Activated naive CD8-positive, alpha-beta T cell treated with anti-CD3 and anti-CD28 coated beads, Interleukin-2, amount 50 U/mL, for 24 hours (primary cell): ENCODE results near the gene EEF1AKMT2.
"Not testable (repeated sequence)": the region's sequence is repeated elsewhere in the genome, so short reads cannot be mapped to it uniquely, and the experiment has no call there.

Experiments used
- ATAC-seq: fragments of 150-1000 bp; cut with Tn5 transposase; one replicate; pipeline ENCODE4 v1.10.0; 2021
- DNase-seq: peaks from one replicate; pipeline ENCODE4 v3.0.0; 2021
- H3K27ac Mint-ChIP-seq: one replicate; pipeline ENCODE4 v1.8.0; 2021; ENCODE audit warnings: mild to moderate bottlenecking, mixed read lengths
- H3K27me3 Mint-ChIP-seq: one replicate; pipeline ENCODE4 v1.8.0; 2021; ENCODE audit warnings: mixed read lengths
- H3K36me3 Mint-ChIP-seq: one replicate; pipeline ENCODE4 v1.8.0; 2021; ENCODE audit warnings: low read depth, mixed read lengths
- H3K4me1 Mint-ChIP-seq: one replicate; pipeline ENCODE4 v1.8.0; 2021; ENCODE audit warnings: mixed read lengths
- H3K4me3 Mint-ChIP-seq: one replicate; pipeline ENCODE4 v1.8.0; 2021; ENCODE audit warnings: mild to moderate bottlenecking, moderate library complexity, mixed read lengths
- H3K9me3 Mint-ChIP-seq: one replicate; pipeline ENCODE4 v1.8.0; 2021; ENCODE audit warnings: mixed read lengths

EEF1AKMT2 gene

GRCh38 chr10:124791547-124792348 lies at the start of gene EEF1AKMT2:
Gene EEF1AKMT2, minus strand, starts transcription at chr10:124791887. Its CDS starts 54 bp downstream, at chr10:124791833.
- peak within 1 kb of the TSS; percentile 95 for H3K27ac Mint-ChIP-seq
- H3K4me1 Mint-ChIP-seq = peaks cover 9% of the 10 kb centered on the region
- H3K9me3 Mint-ChIP-seq = no peaks in the 10 kb centered on the region
- ATAC-seq (peak; percentile 99), DNase-seq (peak; percentile 85)
- H3K27me3 Mint-ChIP-seq = no peaks in the 10 kb centered on the region
- H3K4me3 Mint-ChIP-seq = peak within 1 kb of the TSS; percentile 86
- peaks cover 5% of the 10 kb centered on the region for H3K36me3 Mint-ChIP-seq

- ATAC-seq (no peak), DNase-seq (no peak)
- Mint-ChIP-seq H3K9me3 (no peaks in the 10 kb centered on the region), H3K27me3 (no peaks in the 10 kb centered on the region), H3K4me3 (no peak overlapping the region), H3K27ac (no peak overlapping the region), H3K4me1 (no peaks in the 10 kb centered on the region), H3K36me3 (peaks cover 20% of the 10 kb centered on the region)
Measured at GRCh38 chr10:124837687-124838086, 46.0 kb upstream of the EEF1AKMT2 start.

- H3K4me1 Mint-ChIP-seq = no peaks in the 10 kb centered on the region
- no peak overlapping the region for H3K27ac Mint-ChIP-seq
- H3K9me3 Mint-ChIP-seq = no peaks in the 10 kb centered on the region
- no peak for ATAC-seq
- DNase-seq = no peak
- H3K27me3 Mint-ChIP-seq = no peaks in the 10 kb centered on the region
- H3K36me3 Mint-ChIP-seq = peaks cover 45% of the 10 kb centered on the region
- H3K4me3 Mint-ChIP-seq = no peak overlapping the region
Measured at GRCh38 chr10:124831116-124831515, 39.4 kb upstream of the EEF1AKMT2 start.

DNA sequence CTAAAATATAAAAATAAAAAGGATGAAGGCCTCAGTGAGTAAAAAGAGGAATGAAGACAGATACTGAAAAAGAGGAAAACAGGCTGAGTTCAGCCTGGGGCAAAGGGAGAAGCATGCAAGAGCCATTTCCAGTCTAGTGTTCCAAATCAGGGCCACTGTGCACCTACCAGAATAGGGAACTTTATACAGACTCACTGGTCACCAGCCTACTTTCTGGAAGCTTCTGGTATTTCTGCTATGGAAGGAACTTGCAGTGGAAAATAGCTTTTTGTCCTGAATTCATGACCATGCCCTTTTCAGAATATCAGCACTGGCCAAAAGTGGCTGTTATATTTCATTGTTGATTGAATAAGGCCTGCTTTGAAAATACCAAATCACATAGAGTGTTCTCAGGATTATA lies 38.8 kb upstream of the EEF1AKMT2 start:
- no peaks in the 10 kb centered on the region for H3K9me3 Mint-ChIP-seq
- no peaks in the 10 kb centered on the region for H3K27me3 Mint-ChIP-seq
- no peak overlapping the region for H3K4me3 Mint-ChIP-seq
- no peaks in the 10 kb centered on the region for H3K4me1 Mint-ChIP-seq
- H3K36me3 Mint-ChIP-seq = peaks cover 39% of the 10 kb centered on the region
- DNase-seq (no peak), ATAC-seq (no peak)
- H3K27ac Mint-ChIP-seq = no peak overlapping the region

GRCh38 chr10:124829447-124830115 lies 37.9 kb upstream of the EEF1AKMT2 start:
- H3K4me3 Mint-ChIP-seq = no peak overlapping the region
- H3K27me3 Mint-ChIP-seq = no peaks in the 10 kb centered on the region
- ATAC-seq = no peak
- peaks cover 31% of the 10 kb centered on the region for H3K36me3 Mint-ChIP-seq
- DNase-seq = no peak
- no peaks in the 10 kb centered on the region for H3K9me3 Mint-ChIP-seq
- H3K27ac Mint-ChIP-seq = no peak overlapping the region
- no peaks in the 10 kb centered on the region for H3K4me1 Mint-ChIP-seq

DNA sequence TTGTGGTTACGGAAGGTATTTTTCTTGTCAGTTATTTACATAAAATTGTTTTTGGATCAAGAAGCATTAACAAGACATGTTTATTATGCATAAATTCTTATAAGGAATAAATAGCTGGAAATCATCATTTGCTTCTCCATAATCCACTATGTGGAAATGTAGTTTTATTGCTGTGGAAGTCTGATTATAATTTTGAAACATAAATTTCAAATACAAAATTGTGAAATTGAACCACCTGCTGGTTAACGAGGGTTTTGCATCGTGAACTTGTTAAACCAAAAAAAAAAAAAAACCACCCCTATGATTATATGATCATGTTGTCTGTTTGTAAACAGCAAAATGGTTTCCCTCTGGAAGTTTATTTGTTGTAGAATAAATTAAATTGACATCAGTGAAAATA lies 35.8 kb upstream of the EEF1AKMT2 start:
- DNase-seq (no peak), ATAC-seq (no peak)
- Mint-ChIP-seq H3K36me3 (peaks cover 31% of the 10 kb centered on the region), H3K27ac (no peak overlapping the region), H3K9me3 (no peaks in the 10 kb centered on the region), H3K4me3 (no peak overlapping the region), H3K27me3 (no peaks in the 10 kb centered on the region), H3K4me1 (no peaks in the 10 kb centered on the region)

DNA sequence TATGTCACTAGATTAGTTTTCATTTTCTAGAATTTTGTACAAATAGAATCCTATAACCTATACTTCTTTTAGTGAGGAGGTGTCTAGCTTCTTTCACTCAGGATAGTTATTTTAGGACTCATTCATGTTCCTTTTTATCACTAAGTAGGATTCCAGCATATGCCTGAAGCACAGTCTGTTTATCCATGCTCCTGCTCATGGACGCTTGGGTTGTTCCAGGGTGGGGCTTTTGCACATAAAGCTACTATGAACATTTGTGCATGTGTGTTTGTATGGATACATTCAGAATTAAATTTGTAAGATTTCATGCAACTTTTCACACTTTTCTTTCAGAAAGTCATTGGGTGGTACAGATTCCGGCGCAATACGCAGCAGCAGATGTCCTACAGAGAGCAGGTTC lies 34.6 kb upstream of the EEF1AKMT2 start:
- Mint-ChIP-seq H3K4me1 (no peaks in the 10 kb centered on the region), H3K27me3 (no peaks in the 10 kb centered on the region), H3K4me3 (no peak overlapping the region), H3K27ac (no peak overlapping the region), H3K36me3 (peaks cover 31% of the 10 kb centered on the region), H3K9me3 (no peaks in the 10 kb centered on the region)
- ATAC-seq (no peak), DNase-seq (no peak)

DNA sequence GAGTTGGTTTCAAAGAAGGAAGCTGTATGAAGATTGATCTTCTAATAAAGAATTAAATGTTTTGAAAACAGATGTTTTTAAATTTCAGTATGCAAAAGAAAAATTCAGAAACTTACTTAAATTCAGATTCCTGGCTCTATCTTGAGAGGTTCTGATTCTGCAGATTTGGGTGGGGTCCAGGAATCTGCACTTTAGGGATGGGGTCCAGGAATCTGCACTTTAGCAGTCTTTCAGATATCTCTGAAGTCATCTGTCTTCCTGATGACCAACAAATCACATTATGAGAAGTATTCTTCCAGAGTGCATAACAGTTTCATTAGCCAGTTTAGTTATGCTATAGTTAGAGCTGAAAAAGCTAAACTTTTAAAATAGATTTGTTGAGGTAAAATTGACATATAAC lies 34.0 kb upstream of the EEF1AKMT2 start:
- H3K4me3 Mint-ChIP-seq = no peak overlapping the region
- no peak overlapping the region for H3K27ac Mint-ChIP-seq
- DNase-seq (no peak), ATAC-seq (no peak)
- no peaks in the 10 kb centered on the region for H3K9me3 Mint-ChIP-seq
- H3K4me1 Mint-ChIP-seq = no peaks in the 10 kb centered on the region
- H3K36me3 Mint-ChIP-seq = peaks cover 27% of the 10 kb centered on the region
- H3K27me3 Mint-ChIP-seq = no peaks in the 10 kb centered on the region

DNA sequence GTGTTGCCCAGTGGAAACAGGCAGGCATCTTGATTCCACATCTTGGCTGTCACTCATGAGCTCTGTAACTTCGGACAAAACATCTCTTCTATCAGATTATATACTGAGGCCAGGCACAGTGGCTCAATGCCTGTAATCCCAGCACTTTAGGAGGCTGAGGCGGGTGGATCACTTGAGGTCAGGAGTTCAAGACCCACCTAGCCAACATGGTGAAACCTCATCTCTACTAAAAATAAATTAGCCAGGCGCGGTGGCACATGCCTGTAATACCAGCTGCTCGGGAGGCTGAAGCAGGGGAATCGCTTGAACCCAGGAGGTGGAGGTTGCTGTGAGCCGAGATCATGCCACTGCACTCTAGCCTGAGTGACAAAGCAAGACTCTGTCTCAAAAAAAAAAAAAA lies 33.2 kb upstream of the EEF1AKMT2 start:
- not testable (repeated sequence) for DNase-seq, H3K27ac Mint-ChIP-seq, H3K9me3 Mint-ChIP-seq, H3K4me1 Mint-ChIP-seq, H3K4me3 Mint-ChIP-seq, ATAC-seq, H3K27me3 Mint-ChIP-seq
- H3K36me3 Mint-ChIP-seq = peaks cover 27% of the 10 kb centered on the region

DNA sequence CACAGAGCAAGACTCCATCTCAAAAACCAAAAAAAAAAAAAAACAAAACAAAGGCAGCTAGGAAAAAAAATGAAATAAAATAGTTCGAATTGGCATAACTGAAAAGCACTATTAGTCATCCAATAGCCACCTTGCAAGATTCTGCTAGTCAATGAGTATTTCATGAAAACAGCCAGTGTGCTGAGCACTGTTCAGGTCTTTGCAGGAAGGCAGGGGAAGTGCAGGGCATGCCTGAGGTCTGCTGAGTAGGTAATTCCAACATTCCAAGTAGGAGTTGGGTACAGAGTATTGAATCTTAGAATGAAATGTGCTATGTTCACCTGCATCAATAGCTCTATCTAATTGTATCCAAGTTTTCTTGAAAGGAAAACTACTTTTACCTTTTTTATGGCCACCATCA lies 32.8 kb upstream of the EEF1AKMT2 start:
- H3K4me1 Mint-ChIP-seq = no peaks in the 10 kb centered on the region
- DNase-seq (no peak), ATAC-seq (no peak)
- peaks cover 24% of the 10 kb centered on the region for H3K36me3 Mint-ChIP-seq
- no peaks in the 10 kb centered on the region for H3K9me3 Mint-ChIP-seq
- no peak overlapping the region for H3K4me3 Mint-ChIP-seq
- no peak overlapping the region for H3K27ac Mint-ChIP-seq
- no peaks in the 10 kb centered on the region for H3K27me3 Mint-ChIP-seq

DNA sequence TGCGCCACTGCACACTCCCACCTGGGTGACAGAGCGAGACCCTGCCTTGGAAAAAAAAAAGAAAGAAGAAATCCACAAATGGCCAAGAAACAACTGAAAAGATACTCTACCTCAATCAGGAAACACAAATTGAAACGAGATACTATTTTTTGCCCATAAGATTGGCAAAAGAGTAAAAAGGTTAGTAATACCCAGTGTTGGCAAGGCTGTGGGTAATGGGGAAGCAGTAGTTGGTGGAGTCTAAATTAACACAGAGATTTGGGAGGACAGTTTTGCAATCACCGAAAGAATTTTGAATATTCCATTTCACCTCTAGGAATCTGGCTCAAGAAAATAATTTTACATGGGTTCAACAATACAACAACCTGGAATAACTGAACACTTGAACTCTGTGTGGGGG lies 29.8 kb upstream of the EEF1AKMT2 start:
- no peak for ATAC-seq
- H3K27ac Mint-ChIP-seq = no peak overlapping the region
- H3K4me1 Mint-ChIP-seq = no peaks in the 10 kb centered on the region
- no peak overlapping the region for H3K4me3 Mint-ChIP-seq
- no peak for DNase-seq
- H3K9me3 Mint-ChIP-seq = no peaks in the 10 kb centered on the region
- H3K27me3 Mint-ChIP-seq = no peaks in the 10 kb centered on the region
- peaks cover 19% of the 10 kb centered on the region for H3K36me3 Mint-ChIP-seq

DNA sequence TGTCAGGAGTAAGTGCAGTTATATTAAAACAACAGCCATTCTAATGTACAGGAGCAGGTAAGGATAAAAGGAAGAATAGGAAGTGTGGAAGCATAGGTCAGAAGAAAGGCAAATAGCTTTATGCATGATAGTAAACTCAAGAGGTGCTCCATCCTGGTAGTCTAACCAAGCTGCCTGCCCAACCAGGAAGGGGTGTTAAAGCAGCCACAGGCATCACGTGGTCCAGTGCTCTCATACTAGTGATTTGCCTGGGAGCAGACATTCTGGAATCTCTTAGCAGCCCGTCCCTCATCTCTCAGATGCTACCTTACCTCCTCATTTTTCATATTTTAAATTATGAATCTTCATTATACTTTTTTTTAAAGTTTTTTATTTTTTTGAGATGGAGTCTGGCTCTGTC lies 28.4 kb upstream of the EEF1AKMT2 start:
- DNase-seq = no peak
- Mint-ChIP-seq H3K36me3 (peaks cover 20% of the 10 kb centered on the region), H3K4me1 (no peaks in the 10 kb centered on the region)

DNA sequence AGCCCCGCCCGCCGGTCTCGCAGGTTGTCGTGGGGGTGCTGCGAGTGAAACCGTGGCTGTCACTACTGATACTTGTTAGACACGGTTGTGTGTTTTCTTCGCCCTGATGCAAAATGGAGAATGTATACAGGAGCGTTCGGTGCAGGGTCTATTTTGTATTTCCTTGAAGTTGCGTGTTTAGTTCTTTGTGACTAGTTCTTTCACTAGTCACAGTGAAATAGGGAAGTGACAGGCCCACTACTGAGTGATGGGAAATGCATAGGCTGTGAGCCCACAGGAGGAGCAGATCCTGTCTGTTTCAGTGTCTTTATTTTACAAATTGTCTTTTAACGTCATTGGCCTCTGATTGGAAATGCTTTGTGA lies 10.6 kb upstream of the EEF1AKMT2 start:
- H3K9me3 Mint-ChIP-seq = no peaks in the 10 kb centered on the region
- peak; percentile 8 for ATAC-seq
- peak overlapping the region; percentile 85 for H3K27ac Mint-ChIP-seq
- H3K27me3 Mint-ChIP-seq = no peaks in the 10 kb centered on the region
- peaks cover 2% of the 10 kb centered on the region for H3K36me3 Mint-ChIP-seq
- H3K4me1 Mint-ChIP-seq = peaks cover 17% of the 10 kb centered on the region
- DNase-seq = no peak
- peak overlapping the region; percentile 95 for H3K4me3 Mint-ChIP-seq

More for the DNA sequence above, 28.4 kb upstream of the EEF1AKMT2 start:
- no peak overlapping the region for H3K27ac Mint-ChIP-seq
- no peak overlapping the region for H3K4me3 Mint-ChIP-seq
- no peaks in the 10 kb centered on the region for H3K27me3 Mint-ChIP-seq
- no peak for ATAC-seq
- no peaks in the 10 kb centered on the region for H3K9me3 Mint-ChIP-seq

DNA sequence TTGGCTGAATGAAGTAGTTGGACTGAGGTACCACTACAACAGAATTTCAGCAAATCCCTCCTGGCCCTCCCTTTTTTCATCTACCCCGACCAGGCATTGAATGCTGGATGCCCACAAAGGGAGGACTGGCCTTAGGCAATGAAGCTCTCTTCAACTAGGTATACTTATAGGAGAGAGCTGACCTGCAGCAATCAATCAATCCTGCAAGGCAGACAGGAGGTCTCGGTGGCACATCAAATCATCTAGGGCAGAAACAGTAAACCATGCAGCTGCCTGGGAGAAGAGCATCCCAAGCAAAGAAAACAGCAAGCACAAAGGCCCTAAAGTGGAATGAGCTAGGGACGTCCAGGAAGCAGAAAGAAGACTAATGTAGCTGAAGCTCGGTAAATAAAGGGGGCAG lies 7.5 kb upstream of the EEF1AKMT2 start:
- Mint-ChIP-seq H3K4me1 (peaks cover 17% of the 10 kb centered on the region), H3K4me3 (no peak overlapping the region), H3K27ac (no peak overlapping the region), H3K9me3 (no peaks in the 10 kb centered on the region), H3K27me3 (no peaks in the 10 kb centered on the region), H3K36me3 (no peaks in the 10 kb centered on the region)
- ATAC-seq (no peak), DNase-seq (no peak)

DNA sequence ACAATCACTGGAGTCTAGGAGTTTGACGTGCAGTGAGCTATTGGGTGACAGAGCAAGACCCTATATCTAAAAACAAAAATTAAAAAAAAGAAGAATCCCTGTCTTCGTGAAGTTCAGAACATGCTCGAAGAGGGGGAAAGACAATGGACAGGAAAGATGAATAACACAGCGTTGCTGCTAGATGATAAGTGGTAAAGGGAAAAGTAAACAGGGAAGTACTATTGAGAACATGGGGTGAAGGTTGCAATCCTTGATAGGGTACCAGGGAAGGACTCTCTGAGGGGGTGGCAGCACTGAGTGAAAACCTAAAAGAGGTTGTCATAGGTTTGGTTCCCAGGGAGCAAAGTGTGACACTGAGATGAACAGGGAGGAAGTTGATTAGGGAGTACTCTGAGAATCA lies 7.1 kb upstream of the EEF1AKMT2 start:
- Mint-ChIP-seq H3K4me3 (no peak overlapping the region), H3K9me3 (no peaks in the 10 kb centered on the region), H3K4me1 (peaks cover 17% of the 10 kb centered on the region), H3K36me3 (no peaks in the 10 kb centered on the region), H3K27ac (no peak overlapping the region), H3K27me3 (no peaks in the 10 kb centered on the region)
- no peak for DNase-seq
- ATAC-seq = no peak
